ENCODE data around the gene ECHS1.
A peak's percentile ranks its signal among the peaks of the same experiment; 100 is the strongest.

The ECHS1 gene

DNA sequence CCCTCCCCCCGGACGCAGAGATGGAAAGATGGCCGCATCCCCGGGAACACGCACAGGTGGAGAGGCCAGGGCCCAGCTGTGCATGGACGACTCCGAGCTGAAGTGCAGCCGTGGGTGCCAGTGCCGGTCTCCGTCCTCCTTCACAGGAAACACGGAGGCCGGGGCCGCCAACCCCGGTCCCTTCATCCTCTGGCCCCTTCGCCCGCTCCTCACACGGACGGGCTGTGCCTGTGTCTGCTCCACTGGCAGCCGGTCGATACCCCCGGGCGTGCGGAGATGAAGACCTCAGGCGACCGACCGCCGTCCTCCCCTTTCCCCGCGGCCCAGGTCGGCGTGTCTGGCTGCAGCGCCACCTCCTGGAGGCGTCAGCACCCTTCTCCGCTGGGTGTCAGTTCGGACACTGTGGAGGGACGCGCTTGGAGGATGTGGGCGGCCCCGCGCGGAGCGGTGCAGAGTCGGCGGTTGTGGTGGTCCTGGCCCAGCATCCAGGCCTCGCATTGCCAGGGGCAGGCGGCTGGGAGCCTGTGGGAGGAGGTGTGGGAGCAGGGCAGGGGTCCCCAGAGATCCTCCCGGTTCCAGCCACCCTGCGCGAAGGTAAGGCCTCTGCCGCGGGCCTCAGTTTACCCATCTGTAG is 54.5 kb downstream of the ECHS1 start:
- DNase-seq = peak; percentile 72

DNA sequence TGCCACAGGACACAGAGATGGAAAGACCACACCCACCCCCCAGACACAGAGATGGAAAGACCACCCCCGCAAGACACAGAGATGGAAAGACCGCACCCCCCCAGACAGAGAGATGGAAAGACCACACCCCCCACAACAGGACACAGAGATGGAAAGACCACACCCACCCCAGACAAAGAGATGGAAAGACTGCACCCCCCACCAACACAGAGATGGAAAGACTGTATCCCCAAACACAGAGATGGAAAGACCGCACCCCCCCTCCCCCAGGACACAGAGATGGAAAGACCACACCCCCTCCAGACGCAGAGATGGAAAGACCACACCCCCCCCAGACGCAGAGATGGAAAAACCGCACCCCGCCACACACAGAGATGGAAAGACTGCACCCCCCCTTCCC is 56.4 kb downstream of the ECHS1 start:
- DNase-seq = no peak

DNA sequence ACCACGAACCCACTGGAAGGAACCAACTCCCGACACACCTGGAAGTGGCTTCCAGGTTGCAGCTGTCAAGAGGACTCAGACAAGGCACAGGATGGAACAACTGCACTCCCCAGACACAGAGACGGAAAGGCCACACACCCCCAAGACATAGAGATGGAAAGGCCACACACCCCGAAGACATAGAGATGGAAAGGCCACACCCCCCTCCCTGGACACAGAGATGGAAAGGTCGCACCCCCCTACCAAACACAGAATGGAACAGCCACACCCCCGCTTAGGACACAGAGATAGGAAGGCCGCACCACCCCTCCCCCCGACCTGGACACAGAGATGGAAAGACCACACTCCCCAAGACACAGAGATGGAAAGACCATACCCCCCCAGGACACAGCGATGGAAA is 56.9 kb downstream of the ECHS1 start:
- no peak for DNase-seq

DNA sequence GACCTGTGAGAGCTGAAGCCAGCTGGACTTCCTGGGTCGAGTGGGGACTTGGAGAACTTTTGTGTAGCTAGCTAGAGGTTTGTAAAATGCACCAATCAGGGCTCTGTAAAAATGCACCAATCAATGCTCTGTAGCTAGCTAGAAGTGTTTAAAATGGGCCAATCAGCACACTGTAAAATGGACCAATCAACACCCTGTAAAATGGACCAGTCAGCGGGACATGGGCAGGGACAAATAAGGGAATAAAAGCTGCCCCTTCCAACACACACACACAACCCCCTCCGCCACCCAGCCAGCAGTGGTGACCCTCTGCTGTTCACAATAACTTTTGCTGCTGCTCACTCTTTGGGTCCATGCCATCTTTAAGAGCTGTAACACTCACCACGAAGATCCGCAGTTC is 57.3 kb downstream of the ECHS1 start:
- DNase-seq = no peak

DNA sequence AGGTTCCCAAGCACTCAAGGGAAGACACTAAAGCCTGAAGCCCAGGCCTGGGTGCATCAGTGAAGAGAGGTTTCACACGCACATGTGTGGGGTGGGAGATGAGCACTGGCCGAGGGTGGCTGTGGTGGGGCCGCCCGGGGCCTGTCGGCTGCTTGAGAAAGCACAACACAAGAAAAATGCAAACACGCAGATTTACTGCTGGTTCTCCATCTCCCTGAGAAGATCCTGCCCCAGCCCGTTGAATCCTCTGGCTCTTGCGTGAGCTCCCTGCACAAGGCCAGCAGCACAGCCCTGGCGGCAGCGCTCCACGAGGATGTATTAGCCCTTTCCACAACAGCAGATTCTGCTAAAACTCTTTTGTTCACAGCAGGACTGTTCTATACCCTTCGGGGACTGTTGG is 58.2 kb downstream of the ECHS1 start:
- DNase-seq = no peak

DNA sequence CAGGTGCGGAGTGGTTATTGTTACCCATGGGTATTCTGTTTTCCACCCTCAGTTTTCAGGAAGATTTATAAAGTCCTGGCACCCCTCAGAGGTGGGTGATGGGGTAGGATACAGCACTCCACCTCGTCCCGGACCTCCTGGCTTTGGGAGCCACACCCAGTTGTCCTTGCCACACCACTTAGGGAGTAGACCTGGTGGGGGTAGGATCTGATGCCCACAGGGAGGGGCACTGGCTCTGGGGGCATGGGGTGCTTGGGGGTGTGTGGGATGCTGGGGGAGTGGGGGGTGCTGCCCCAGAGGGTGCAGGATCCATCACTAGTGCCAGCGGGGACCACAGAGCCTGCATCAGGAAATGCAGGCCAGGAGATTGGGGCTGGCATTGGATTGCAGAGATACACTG is 60.0 kb downstream of the ECHS1 start:
- DNase-seq = no peak

DNA sequence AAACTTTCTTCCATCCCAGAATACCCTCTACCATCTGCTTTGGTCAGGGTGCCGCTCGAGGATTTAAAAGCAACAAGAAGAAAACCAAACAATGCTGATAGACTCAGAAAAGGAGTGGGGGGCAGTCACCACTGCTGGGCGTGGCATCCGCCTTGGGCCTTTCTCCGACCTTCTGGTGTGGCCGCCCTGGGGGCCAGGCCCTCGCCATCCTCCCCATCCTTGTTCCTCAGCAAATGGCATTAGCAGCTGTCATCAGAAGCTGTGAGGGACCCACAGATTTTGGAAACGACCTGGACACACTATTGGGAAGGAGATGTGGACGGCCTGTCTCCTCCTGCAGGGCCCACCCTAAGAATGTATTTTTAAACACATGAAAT is 60.4 kb downstream of the ECHS1 start:
- DNase-seq = no peak
